ENCODE measurements around the gene C2. TPM values are rescaled to one million over a fixed set of nuclear protein-coding genes. Genes with fewer than 3 reads are reported as not detected.

Gene C2
- total and polyA plus RNA-seq, 9 donors = 1.4 to 32.6 (median 11.4) TPM

DNA sequence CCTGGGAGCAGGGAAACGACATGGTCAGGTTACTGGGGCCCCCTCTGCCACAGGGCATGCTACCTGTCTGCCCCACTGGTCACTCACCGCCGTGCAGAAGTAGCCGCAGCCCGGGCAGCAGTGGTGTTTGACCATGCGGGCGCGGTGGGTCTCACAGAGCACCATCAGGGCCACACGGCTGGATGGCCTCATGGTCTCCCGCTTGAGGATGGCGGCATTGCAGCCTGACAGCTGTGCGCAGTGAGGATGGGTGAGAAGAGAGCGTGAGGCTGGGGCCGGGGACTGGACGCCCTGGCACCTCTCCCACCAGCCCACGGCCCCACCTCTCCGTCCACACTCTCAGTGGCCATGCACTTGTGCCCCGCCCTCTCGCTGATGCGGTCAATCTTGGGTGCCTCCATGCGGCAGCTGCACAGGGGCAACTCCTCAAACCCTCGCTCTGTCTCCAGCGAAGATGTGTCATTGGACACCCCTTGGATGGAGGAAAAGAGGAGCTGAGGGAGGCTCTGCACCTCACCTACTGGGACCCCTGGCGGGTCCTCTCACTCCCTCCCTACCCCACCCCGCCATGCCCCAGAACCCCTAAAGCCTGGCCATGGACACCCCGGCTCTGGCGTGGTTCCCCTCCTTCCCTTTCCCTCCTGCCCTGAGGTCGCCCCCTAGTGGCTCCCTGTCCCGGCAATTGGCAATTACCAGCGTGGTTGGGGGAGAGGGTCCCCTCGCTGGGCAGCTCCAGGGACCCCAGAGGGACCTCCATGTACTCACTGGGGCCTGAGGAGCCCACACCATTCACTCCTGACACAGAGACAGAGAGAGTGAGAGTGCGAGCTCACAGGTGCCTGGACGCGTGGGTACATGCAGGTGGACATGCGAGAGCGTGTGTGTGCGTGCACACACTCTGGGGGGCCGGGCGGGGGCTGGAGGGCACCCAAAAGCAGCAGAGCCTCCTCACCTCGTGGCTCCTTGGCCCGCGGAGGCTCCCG is 39.0 kb upstream of the C2 start:
- Histone ChIP-seq H3K36me3 (no peaks in the 10 kb centered on the region), H3K4me3 (no peak overlapping the region), H3K9me3 (no peaks in the 10 kb centered on the region), H3K27ac (no peak overlapping the region), H3K27me3 (no peaks in the 10 kb centered on the region), H3K4me1 (ENCODE audit: insufficient read depth) (no peaks in the 10 kb centered on the region)
- WGBS, 3 donors = 76 to 82% (median 79%) methylated on average over 43 of the region's 43 CpGs
- peak in 1 of 5 donors; percentile 58 for DNase-seq
- intact Hi-C loops (cut with DNase I) = no loop called here
- TF ChIP-seq EP300 (IDR thresholded peaks at IDR 0.05) (no peak), POLR2A (IDR thresholded peaks at IDR 0.05) (no peak)
- TF ChIP-seq, protein P1, sequence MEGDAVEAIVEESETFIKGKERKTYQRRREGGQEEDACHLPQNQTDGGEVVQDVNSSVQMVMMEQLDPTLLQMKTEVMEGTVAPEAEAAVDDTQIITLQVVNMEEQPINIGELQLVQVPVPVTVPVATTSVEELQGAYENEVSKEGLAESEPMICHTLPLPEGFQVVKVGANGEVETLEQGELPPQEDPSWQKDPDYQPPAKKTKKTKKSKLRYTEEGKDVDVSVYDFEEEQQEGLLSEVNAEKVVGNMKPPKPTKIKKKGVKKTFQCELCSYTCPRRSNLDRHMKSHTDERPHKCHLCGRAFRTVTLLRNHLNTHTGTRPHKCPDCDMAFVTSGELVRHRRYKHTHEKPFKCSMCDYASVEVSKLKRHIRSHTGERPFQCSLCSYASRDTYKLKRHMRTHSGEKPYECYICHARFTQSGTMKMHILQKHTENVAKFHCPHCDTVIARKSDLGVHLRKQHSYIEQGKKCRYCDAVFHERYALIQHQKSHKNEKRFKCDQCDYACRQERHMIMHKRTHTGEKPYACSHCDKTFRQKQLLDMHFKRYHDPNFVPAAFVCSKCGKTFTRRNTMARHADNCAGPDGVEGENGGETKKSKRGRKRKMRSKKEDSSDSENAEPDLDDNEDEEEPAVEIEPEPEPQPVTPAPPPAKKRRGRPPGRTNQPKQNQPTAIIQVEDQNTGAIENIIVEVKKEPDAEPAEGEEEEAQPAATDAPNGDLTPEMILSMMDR (IDR thresholded peaks at IDR 0.05) = peak in 1 of 3 donors; percentile 41

DNA sequence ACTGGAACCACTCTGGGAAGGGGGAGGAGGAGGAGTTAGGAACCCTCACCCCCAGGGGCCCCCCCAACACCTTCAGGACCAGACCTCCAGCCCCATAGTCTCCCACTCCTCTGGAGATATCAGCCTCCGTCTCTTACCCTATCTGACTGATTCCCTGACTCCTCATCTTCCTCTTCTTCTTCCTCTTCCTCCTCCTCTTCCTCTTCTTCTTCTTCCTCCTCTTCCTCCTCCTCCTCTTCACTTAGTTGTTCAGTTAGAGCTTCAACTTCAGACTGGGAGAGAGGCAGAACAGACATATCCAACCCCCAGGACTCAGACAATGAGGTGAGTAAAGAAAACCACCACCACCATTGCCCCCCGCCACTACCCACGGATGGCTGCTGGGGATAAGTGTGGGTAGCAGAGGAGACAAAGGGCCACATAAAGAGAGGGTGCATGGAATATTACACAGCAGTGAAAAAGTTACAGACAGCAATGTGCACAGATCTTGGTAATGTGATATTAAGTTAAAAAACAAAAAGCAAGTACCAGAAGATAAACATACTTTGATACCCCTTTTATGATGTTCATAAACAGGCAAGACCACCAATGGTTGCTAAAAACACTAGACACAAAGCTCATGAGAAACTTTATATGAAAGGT is 38.1 kb upstream of the C2 start:
- no peaks in the 10 kb centered on the region for H3K4me1 ChIP-seq (ENCODE audit: insufficient read depth)
- no peak overlapping the region for H3K4me3 ChIP-seq
- H3K9me3 ChIP-seq = no peaks in the 10 kb centered on the region
- DNase-seq = no peak
- H3K27me3 ChIP-seq = no peaks in the 10 kb centered on the region
- H3K27ac ChIP-seq = no peak overlapping the region
- intact Hi-C loops (cut with DNase I) = no loop called here
- H3K36me3 ChIP-seq = no peaks in the 10 kb centered on the region
- TF ChIP-seq POLR2A (IDR thresholded peaks at IDR 0.05) (no peak), EP300 (IDR thresholded peaks at IDR 0.05) (no peak)
- TF ChIP-seq, protein P1 (IDR thresholded peaks at IDR 0.05) = no peak
- WGBS, 3 donors = 90 to 95% (median 93%) methylated on average over 3 of the region's 3 CpGs

DNA sequence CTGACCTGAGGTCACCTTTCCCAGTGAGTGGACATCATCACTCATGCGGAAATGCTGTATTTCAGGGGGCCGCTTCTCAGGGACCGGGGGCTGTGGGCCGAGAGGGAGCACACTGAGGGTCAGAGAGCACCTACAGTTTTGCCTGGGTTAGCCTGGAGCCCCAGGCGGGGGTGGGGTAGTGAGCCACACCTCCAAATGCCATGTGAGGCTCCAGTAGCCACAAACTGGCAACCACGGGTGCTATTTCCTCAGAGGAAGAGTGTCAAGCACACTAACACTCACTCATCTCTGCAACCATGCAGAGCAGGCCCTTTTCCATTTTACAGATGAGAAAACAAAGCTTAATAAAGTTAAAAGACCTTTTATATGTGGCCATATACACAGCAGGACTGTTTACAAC is 34.7 kb upstream of the C2 start:
- TF ChIP-seq POLR2A (IDR thresholded peaks at IDR 0.05) (no peak), EP300 (IDR thresholded peaks at IDR 0.05) (no peak)
- TF ChIP-seq, protein P1 (IDR thresholded peaks at IDR 0.05) = no peak
- no peaks in the 10 kb centered on the region for H3K9me3 ChIP-seq

DNA sequence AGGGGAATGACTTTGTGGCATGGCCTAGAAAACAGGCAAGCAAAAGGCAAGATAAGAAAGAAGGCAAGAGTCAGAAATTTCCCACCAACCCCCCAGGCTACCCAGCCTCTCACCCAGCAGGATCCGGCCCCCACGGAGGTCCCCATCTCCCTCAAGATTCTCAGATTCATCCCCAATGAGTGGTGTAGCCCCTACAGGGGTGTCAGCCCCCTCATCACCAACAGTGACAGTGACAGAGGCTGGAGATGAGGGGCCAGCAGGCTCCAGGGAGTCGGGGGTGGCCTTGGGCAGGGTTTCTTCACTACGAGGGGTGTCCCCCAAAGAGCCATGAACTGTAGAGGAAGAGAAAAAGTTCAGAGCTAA is 31.0 kb upstream of the C2 start:
- no peaks in the 10 kb centered on the region for H3K9me3 ChIP-seq
- H3K27me3 ChIP-seq = no peaks in the 10 kb centered on the region
- no peak for DNase-seq
- TF ChIP-seq POLR2A (IDR thresholded peaks at IDR 0.05) = no peak
- TF ChIP-seq, protein P1 (IDR thresholded peaks at IDR 0.05) = no peak
- TF ChIP-seq EP300 (IDR thresholded peaks at IDR 0.05) = no peak
- H3K27ac ChIP-seq = peak overlapping the region; percentile 53 to 70
- peak overlapping the region; percentile 77 for H3K4me3 ChIP-seq
- H3K4me1 ChIP-seq (ENCODE audit: insufficient read depth) = peaks cover 7% of the 10 kb centered on the region
- H3K36me3 ChIP-seq = no peaks in the 10 kb centered on the region
- 30 to 43% (median 38%) methylated on average over 4 of the region's 4 CpGs for WGBS, 3 donors
- intact Hi-C loops (cut with DNase I) = no loop called here

More for the DNA sequence above, 34.7 kb upstream of the C2 start:
- no peak for DNase-seq
- Histone ChIP-seq H3K4me1 (ENCODE audit: insufficient read depth) (no peaks in the 10 kb centered on the region), H3K36me3 (no peaks in the 10 kb centered on the region), H3K27ac (no peak overlapping the region), H3K27me3 (no peaks in the 10 kb centered on the region), H3K4me3 (no peak overlapping the region)
- 76 to 83% (median 82%) methylated on average over 6 of the region's 6 CpGs for WGBS, 3 donors
- intact Hi-C loops (cut with DNase I) = no loop called here
